ENCODE results near the gene CCDC159.
A peak's percentile ranks its signal among the peaks of the same experiment; 100 is the strongest.
"Not testable (repeated sequence)": the region's sequence is repeated elsewhere in the genome, so short reads cannot be mapped to it uniquely, and the experiment has no call there.

CCDC159 gene

DNA sequence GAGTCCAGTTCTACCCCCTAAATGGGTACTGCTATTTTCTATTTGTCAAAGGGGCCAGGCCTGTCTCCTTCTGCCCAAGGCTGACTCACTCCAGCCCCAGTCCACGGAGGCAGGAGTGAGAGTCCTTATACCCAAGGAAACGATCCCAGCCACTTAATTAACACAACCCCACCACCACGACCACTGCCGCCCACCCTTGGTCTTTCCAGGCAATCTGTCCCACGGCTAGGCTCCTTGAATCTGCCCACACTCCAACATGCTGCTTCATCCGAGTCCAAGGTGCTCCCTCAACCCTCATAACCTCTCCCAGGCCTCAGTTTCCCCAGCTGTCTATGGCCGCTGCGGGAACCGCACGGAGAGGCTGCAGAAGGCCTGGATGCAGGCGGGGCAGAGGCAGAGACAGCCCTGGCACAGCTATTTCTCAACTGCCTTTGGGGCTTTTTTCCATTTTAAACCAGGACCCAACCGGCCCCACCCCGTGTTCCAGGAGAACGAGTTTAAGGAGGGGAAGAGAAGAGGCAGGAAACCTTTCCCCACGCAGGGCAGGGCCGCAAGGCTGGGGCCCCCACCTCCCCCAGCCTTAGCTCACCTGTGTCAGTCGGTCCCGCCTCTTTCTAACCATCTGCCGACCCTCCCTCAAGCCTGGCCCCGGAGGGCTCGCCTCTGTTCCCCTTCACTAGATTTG, 7.6 kb upstream of the CCDC159 start:
- DNase-seq = no peak

DNA sequence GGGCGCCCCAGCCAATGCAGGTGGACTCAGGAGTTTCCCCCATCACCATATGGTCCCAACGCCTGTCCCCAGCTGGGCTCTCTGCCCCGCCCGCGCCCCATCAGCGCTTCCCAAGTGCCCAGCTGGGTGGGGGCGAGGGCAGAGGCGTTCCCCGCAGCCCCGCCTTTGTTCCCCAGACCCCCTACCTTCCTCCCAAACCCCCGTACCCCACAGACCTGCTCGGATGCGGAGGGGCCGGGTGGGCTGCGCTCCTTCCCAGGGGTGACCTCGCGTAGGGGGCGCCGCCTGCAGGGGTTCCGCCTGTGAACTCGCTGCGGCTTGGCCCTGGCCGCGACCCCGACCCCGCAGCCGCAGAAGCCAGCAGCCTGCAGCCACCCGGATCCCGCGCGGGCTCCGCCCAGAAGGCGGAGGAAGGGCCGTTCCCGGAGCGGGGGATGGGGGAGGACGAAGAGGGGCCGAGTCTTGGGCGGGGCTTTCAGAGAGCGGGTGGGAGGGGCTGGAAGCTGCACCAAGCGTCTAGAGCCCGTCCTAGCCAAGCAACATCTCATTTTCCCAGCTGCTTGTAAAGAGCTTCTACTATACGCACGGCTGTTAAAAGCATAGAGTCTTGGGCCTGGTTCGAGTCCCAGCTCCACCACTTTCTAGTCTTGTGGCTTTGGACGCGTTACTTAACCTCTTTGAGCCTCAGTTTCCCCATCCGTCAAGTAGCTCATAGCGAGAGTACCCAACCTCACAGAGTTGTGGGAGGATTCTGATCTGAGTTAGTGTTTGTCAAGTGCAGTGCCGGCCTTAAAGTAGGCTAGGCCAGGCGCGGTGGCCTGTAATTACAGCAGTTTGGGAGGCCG, 6.8 kb upstream of the CCDC159 start, which contains the start of gene RAB3D:
TSS of gene RAB3D (minus strand) at position 404 of the 845 bp plus-strand sequence. CDS start 2,258 bp downstream, outside the sequence.
- peak; percentile 90 for DNase-seq

DNA sequence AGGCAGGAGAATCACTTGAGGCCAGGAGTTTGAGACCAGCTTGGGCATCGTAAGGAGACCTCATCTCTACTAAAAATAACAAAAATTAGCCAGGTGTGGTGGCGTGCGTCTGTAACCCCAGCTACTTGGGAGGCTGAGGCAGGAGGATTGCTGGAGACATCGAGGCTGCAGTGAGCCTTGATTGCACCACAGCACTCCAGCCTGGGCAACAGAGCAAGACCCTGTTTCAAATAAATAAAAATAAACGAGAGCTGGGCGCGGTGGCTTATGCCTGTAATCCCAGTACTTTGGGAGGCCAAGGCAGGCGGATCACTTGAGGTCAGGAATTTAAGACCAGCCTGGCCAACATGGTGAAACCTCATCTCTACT, 6.2 kb upstream of the CCDC159 start:
- DNase-seq = not testable (repeated sequence)

DNA sequence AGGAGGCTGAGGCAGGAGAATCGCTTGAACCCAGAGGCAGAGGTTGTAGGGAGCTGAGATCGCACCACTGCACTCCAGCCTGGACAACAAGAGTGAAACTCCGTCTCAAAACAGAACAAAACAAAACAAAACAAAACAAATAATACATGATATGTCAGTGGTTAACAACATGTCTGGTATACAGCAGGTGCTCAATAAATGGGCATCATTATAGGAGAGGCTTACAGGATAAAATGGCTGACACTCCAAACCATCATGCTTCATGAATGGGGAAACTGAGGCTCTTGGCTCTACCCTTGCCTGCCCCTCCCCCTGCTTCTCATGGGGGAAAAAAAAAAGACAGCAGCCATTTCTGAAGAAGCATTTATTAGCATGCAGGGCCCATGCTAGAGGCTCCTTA, 3.9 kb upstream of the CCDC159 start:
- no peak for DNase-seq

DNA sequence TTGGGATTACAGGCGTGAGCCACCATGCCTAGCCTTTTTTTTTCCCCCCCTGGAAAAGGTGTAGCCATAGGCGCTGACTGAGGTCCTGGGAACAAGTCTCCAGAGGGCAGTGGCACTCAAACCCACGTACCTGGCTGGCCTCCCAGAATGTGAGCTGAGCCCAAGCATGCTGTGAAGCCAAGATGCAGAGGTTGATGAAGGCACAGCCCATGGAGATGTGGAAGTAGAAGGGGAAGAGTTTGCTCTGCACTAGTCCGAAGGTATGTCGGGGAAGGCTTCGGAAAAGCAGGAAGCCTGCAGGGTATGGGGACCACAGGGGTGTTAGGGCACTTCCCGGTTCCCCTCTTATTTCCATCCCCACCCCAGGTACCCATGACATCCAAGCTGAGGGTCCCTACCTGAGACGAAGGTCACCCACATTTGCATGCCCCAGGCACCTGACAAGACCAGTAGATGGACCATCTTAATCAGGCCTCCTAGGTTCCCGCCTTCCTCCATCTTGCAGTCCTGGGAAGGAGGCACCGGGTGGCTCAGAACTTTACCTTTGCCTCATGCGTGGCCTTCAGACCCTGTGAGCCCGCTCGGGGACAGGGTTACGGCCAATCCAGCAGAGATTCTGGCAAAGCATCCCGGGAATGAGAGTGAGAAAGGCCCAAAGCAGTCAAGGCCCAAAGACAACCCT, 1.1 kb upstream of the CCDC159 start:
- DNase-seq = no peak

DNA sequence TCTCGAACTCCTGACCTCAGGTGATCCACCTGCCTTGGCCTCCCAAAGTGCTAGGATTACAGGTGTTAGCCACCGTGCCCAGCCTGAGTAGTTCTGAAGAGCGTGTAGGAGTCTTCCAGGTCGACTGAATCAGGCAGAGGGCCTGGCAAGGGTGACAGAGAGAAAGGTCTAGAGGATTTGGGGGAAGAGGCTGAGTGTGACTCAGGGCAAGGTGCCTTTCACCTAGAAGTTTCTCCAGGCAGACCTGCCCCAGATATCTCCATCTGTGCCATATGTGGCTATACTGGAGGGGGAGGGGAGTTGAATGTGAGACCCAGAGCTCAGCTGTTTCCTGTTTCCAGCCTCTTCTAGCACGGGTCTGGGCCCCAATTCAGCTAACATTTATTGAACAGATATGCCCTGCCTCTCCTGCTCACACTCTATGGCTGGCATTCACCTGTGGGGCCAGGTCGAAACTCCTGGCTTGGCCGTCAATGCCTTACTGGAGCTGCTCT, 1.3 kb downstream of the CCDC159 start:
- DNase-seq = no peak

DNA sequence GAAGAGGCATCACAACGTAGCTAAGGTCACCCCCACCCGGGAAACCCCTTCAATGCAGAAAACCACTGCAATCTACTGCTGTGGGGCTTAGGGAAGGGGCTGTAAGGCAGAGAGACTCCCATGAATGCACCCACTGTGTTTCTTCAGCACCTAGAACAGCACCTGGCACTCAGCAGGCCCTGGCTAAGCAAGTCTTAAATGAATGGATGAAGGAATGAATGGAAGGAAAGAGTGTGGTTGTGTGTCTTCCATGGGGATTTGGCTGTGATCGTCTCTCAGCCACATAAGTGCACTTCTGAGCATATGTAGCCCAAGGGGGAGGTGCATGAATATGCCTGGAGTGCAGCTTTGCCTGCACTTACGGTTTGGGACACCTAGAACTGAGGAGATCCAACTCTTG, 2.9 kb downstream of the CCDC159 start:
- no peak for DNase-seq

DNA sequence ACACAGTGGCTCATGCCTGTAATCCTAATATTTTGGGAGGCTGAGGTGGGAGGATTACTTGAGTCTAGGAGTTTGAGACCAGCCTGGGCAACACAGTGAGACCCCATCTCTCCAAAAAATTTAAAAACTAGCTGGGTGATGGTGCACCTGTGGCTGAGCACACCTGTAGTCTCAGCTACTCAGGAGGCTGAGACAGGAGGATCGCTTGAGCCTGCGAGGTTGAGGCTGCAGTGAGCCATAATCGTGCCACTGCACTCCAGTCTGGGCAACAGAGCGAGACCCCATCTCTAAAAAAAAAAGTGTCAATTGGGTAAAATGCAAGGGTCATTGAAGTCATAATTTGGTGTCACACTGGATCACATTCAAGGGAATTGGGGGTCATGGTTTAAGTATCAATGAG, 7.8 kb downstream of the CCDC159 start:
- DNase-seq = not testable (repeated sequence)

DNA sequence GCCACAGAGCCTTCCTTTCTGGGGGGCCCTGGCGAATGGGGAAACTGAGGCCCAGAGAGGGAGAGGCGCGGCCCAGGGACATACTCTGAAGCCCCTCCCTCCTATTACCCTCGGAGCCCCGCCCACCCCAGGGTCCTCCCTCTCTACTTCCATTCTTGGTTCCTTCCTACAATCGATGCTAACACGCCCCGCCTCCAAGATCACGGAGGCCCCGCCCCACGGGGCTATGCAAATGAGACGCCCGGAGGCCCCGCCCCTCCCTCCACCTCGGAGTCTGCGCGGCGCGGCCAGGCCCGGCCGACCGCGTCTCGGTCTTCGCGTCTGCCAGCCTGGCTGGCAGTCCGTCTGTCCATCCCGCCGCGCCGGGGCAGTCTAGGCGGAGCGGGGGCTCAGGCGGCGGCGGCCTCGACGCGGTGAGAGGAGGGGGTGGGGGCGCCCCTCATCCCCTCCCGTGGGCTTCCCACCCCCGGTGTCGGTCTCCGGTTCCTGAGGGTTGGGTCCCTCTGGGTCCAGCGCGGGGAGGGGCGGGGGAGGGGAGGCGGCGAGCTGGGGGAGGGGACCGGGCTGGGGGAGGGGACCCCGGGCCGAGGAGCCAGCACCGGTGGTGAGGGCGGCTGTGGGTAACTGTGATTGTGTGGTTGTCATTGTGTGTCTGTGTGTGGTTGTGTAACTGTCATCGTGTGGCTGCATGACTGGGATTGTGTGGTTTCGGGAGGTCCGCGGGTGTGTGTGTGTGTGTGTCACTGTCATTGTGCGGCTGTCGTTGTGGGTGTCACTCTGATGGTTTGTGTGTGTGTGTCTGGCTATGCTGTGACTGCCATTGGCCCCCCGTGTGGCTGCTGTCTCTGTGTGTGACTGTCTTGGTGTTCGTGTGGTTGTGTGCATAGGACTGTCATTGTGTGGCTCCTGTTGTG, 9.1 kb downstream of the CCDC159 start, which contains the start of gene PLPPR2:
TSS of gene PLPPR2 (plus strand) at position 273 of the 914 bp plus-strand sequence. CDS start 2,242 bp downstream, outside the sequence.
- peak; percentile 84 for DNase-seq

DNA sequence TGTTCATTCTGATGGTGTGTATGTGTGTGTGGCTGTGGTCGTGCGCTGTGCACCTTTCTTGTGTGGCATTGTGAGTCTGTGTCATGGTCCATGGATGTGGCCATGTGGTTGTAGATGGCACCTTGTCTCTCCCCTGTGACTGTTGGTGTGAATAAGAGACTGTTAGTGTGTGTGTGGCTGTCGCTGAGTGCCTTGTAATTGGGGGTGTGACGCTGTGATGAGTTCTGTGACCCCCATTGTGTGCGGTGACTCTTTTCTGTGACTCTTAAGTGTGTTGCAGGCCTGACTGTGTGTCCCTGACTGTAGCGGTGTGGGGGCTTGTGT, 9.7 kb downstream of the CCDC159 start:
- DNase-seq = no peak

DNA sequence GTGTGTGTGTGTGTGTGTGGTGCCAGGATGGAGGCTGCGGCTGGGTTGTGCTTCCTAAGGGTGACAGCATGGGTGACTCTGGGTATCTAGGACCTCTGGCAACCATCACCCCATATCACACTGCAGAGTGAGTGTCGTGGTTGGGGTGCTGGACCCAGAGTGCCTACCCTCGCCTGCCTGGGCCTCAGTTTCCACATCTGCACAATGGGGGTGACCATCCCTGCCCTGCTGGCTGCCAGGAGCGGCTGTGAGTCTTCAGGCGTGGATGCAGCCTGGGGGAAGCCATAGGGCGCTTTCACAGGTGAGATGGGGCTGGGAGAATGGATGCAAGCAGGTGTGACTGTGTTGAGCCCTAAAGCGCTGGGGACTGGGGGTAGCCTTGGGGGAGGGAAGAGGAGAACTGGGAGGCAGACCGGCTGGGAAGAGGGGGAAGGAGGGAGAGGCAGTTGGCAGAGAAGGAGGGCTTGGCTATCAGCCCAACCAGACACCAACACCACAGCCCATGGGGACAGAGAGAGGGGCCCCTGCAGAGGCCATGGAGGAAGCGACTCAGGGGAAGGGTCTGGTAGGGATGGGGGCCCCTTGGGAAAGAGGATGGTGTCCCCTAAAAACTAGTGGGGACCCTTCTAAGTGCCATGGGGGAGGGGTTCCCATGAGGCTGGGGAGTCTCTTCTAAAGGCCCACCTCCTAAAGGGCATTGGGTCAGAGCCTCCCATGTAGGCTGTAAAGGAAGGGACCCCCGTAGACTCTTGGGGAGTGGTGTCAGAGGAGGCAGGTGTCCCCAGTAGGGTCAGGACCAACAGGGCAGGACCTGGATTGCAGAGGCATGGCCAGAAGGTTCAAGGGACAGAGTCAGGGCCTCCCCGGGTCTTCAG, 10.6 kb downstream of the CCDC159 start:
- peak; percentile 11 for DNase-seq

DNA sequence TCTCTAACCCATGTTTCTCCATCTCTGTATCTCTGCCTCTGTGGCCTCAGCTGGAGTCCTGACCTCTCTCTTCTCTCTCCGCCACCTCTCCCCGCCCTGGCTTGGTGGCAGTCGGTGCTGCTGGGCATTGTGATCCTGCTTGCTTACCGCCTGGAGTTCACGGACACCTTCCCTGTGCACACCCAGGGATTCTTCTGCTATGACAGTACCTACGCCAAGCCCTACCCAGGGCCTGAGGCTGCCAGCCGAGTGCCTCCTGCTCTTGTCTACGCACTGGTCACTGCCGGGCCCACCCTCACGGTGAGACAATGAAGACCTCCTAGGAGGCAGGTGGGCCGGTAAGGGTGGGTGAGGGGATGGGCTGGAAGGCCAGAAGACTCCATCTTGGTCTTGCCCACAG, 13.1 kb downstream of the CCDC159 start:
- no peak for DNase-seq

DNA sequence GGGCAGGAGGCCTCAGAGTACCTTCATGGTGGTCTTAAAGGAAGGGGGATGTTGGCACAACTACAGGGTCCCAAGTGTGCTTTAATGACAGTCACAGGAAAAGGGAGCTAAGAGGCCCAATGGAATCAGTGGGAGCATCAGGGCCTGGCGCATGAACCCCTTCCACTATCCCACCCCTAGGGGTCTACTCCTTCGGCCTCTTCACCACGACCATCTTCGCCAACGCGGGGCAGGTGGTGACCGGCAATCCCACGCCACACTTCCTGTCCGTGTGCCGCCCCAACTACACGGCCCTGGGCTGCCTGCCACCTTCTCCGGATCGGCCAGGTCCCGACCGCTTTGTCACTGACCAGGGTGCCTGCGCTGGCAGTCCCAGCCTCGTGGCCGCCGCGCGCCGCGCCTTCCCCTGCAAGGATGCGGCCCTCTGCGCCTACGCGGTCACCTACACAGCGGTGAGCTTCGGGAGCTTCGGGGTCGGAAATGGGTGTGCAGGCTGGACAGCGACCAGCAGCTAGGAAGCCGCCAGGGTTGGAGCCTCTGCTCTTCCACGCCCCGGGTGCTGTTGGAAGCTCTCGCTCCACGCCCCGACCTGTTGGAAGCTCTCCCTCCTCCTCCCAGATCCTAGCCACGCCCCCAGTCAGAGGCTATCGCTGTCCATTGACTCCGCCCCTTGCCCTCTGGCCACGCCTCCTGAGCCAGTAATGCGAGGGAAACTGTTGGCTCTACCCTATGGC, 14.9 kb downstream of the CCDC159 start:
- DNase-seq = no peak

DNA sequence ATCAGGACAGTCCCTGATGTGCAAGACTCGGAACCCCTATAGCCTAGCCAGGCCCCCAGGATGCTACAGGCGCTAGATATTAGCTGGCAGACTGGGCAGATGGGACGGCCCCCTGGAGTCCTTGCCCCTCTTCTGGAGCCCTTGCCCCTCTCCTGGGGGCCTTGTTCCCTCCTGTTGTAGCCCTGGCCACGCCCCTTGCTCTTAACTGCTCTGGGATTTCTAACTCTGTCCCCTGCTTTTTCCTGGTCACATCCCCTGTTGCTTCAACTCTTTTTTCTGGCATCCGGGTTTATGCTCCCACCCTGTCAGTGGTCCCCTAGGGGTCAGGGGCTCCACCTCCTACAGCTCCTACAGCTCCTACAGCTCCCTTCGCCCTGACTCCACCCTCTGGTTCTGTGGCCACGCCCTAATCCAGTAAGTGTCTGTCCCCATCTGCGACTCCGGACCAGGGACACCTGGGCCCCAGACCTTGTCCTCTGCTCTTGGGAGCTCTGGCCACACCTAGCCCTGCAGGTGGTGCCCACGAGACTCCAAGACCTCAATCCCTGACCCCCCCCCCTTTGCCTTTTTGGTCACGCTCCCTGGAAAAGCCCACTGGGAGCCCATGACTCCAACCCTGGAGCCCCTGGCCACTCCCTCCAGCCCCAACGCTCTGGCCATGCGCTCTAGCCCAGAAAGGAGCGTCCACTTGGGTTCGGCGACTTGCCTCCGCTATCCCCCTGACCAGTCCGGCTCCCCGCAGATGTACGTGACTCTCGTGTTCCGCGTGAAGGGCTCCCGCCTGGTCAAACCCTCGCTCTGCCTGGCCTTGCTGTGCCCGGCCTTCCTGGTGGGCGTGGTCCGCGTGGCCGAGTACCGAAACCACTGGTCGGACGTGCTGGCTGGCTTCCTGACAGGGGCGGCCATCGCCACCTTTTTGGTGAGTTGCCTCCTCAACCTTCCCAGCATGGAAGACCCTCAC, 15.7 kb downstream of the CCDC159 start:
- DNase-seq = no peak

DNA sequence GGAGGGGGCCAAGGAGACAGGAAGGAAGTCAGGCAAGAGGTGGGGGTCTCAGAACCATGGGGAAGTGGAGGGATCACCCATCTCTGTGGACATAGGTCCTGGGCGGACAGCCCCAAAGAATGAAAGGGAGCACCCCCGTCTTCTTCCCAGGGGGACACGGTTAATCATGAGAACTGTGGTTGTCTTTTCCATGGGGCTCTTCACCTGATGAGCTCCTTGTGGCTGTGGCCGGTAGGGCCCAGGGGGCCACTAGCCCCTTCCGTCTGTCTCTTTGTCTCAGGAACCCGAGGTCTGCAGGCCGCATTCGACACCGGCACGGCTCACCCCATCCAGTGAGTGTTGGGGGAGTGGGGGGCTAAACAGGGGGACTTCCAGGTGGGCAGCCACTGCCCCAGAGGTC, 17.6 kb downstream of the CCDC159 start:
- DNase-seq = no peak

DNA sequence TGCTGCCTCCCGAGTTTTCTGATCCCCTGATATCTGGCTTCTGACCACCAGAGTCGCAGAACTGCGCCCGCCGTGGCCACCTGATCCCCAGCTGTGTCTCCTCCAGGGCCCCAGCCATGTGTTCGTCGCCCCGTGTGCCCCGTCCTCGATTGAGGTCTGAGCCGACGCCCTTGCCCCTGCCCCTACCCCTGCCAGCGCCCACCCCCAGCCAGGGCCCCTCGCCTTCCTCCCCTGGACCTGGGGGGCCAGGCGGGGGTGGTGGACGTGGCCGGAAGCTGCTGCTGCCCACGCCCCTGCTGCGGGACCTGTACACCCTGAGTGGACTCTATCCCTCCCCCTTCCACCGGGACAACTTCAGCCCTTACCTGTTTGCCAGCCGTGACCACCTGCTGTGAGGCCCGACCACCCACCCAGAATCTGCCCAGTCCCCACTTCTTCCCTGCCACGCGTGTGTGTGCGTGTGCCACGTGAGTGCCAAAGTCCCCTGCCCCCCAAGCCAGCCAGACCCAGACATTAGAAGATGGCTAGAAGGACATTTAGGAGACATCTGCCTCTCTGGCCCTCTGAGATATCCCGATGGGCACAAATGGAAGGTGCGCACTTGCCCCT, 18.1 kb downstream of the CCDC159 start:
- DNase-seq = no peak

DNA sequence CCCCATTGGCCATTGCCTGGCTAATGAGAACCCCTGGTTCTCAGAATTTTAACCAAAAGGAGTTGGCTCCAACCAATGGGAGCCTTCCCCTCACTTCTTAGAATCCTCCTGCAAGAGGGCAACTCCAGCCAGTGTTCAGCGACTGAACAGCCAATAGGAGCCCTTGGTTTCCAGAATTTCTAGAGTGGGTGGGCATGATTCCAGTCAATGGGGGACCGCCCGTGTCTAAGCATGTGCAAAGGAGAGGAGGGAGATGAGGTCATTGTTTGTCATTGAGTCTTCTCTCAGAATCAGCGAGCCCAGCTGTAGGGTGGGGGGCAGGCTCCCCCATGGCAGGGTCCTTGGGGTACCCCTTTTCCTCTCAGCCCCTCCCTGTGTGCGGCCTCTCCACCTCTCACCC, 18.6 kb downstream of the CCDC159 start:
- no peak for DNase-seq

DNA sequence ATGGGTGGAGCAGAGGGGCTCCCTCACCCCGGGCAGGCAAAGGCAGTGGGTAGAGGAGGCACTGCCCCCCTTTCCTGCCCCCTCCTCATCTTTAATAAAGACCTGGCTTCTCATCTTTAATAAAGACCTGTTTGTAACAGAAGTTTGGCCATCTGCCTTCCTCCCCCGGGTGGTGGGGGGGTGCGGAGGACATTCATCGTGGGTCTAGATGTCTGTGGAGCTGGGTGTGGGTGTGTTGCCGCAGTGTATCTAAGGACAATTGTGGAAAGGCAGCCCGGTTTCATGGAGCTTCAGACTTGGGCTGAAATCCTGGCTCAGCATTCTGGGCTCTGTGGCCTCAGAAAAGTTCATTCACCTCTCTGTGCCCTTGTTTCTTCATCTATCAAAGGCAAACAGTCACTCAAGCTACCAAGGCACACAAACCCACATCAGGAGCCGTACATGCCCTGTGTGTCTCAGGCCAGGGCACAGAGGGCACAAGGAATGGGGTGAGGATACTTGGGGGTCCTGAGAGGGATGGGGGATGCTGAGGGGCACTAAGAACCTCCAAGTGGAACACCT, 19.3 kb downstream of the CCDC159 start:
- no peak for DNase-seq

DNA sequence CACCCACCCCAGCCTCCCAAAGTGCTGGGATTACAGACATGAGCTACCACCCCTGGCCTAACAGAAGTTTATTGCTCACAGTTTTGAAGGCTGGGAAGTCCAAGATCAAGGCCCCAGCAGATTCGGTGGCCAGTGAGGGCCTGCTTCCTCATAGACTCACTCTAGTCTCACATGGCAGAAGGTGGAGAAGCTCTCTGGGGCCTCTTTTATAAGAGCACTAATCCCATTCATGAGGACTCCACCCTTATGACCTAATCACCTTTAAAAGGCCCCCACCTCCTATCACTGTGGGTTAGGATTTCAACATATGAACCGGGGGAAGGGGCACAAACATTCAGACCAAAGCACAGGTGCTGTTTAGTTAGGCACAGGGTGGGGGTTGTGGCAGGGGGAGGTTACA, 21.2 kb downstream of the CCDC159 start:
- DNase-seq = no peak

Measured in NCI-H1092 (cell line).